Tibial artery (tissue), 4 donors: Measurements from ENCODE around the gene SUCLG2.

Source experiments
- DNase-seq, 2 donors: peaks; one replicate each; pipeline ENCODE4 v3.0.0-alpha.2; 2019
- H3K27ac ChIP-seq, 2 donors: fragments of 200-600 bp; sonication (generic) in 1 of 2; 1 replicate in 1 of 2; 2 replicates in 1 of 2; pipeline ENCODE4 v1.5.1; 2018 to 2019; ENCODE audit warnings: mild to moderate bottlenecking in 1 of 2
- H3K27me3 ChIP-seq, 2 donors: fragments of 200-600 bp; sonication (generic) in 1 of 2; one replicate each; pipeline versions ENCODE4 v1.5.1 to v1.6.0; 2016 to 2019
- H3K36me3 ChIP-seq, 3 donors: fragments of 200-600 bp; sonication (generic) in 2 of 3; one replicate each; pipeline ENCODE4 v1.5.1; 2016 to 2019; ENCODE audit warnings: mild to moderate bottlenecking in 2 of 3
- H3K4me1 ChIP-seq, 4 donors: fragments of 200-600 bp; sonication (generic) in 2 of 4; 1 replicate in 3 of 4; 2 replicates in 1 of 4; pipeline ENCODE4 v1.5.1; 2016 to 2019
- H3K4me3 ChIP-seq, 2 donors: fragments of 200-600 bp; sonication (generic) in 1 of 2; 1 replicate in 1 of 2; 2 replicates in 1 of 2; pipeline ENCODE4 v1.5.1; 2018 to 2019; ENCODE audit warnings: mild to moderate bottlenecking in 2 of 2
- H3K9me3 ChIP-seq, 3 donors: fragments of 200-600 bp; sonication (generic) in 1 of 3; one replicate each; pipeline ENCODE4 v1.5.1; 2016 to 2019
- CTCF ChIP-seq, 2 experiments: fragments of 200-600 bp in 1 of 2; fragments of 450-650 bp in 1 of 2; IDR thresholded peaks; one replicate each; pipeline ENCODE4 v1.5.1; 2017 to 2019; ENCODE audit warnings: antibody characterized with exemption in 2 of 2, mild to moderate bottlenecking in 1 of 2, moderate library complexity in 1 of 2
- intact Hi-C: fragments of 100-400 bp; cut with DNase I; formaldehyde crosslinking; loops from one replicate; pipeline ENCODE4 v1.15.0; 2023; ENCODE audit warnings: low total_unique reads

Gene SUCLG2

GRCh38 chr3:67578416-67578815 is 76.0 kb downstream of the SUCLG2 start:
- Histone ChIP-seq H3K27me3 (no peaks in the 10 kb centered on the region), H3K4me1 (no peaks in the 10 kb centered on the region), H3K9me3 (no peaks in the 10 kb centered on the region), H3K27ac (no peak overlapping the region), H3K4me3 (no peak overlapping the region), H3K36me3 (no peaks in the 10 kb centered on the region)
- DNase-seq, result no peak
- TF ChIP-seq CTCF (IDR thresholded peaks at IDR 0.05), result no peak
- intact Hi-C loops, result no loop called here

GRCh38 chr3:67576441-67576840 is 78.0 kb downstream of the SUCLG2 start:
- no peak overlapping the region for H3K27ac ChIP-seq
- H3K4me3 ChIP-seq, result no peak overlapping the region
- DNase-seq, result no peak
- intact Hi-C loops, result no loop called here
- no peak for TF ChIP-seq CTCF (IDR thresholded peaks at IDR 0.05)
- no peaks in the 10 kb centered on the region for H3K27me3 ChIP-seq
- no peaks in the 10 kb centered on the region for H3K9me3 ChIP-seq
- H3K36me3 ChIP-seq, result peaks cover 0 to 5% (median 0%) of the 10 kb centered on the region in 3 donors
- H3K4me1 ChIP-seq, result no peaks in the 10 kb centered on the region

GRCh38 chr3:67569324-67569723 is 85.1 kb downstream of the SUCLG2 start:
- intact Hi-C loops, result no loop called here
- Histone ChIP-seq H3K4me1 (no peaks in the 10 kb centered on the region), H3K36me3 (peaks cover 0 to 6% (median 0%) of the 10 kb centered on the region in 3 donors), H3K27me3 (no peaks in the 10 kb centered on the region), H3K9me3 (no peaks in the 10 kb centered on the region), H3K27ac (no peak overlapping the region), H3K4me3 (no peak overlapping the region)
- DNase-seq, result no peak
- TF ChIP-seq CTCF (IDR thresholded peaks at IDR 0.05), result no peak

GRCh38 chr3:67567893-67568292 is 86.5 kb downstream of the SUCLG2 start:
- Histone ChIP-seq H3K9me3 (no peaks in the 10 kb centered on the region), H3K27me3 (no peaks in the 10 kb centered on the region), H3K4me3 (no peak overlapping the region), H3K27ac (no peak overlapping the region), H3K36me3 (peaks cover 0 to 6% (median 0%) of the 10 kb centered on the region in 3 donors), H3K4me1 (no peaks in the 10 kb centered on the region)
- TF ChIP-seq CTCF (IDR thresholded peaks at IDR 0.05), result no peak
- intact Hi-C loops, result no loop called here
- no peak for DNase-seq

GRCh38 chr3:67564973-67565372 is 89.4 kb downstream of the SUCLG2 start:
- Histone ChIP-seq H3K27me3 (no peaks in the 10 kb centered on the region), H3K27ac (no peak overlapping the region), H3K4me3 (no peak overlapping the region), H3K9me3 (no peaks in the 10 kb centered on the region), H3K4me1 (no peaks in the 10 kb centered on the region), H3K36me3 (no peaks in the 10 kb centered on the region)
- DNase-seq, result no peak
- TF ChIP-seq CTCF (IDR thresholded peaks at IDR 0.05), result no peak
- intact Hi-C loops, result no loop called here

GRCh38 chr3:67564008-67564407 is 90.4 kb downstream of the SUCLG2 start:
- no peak for DNase-seq
- Histone ChIP-seq H3K27me3 (no peaks in the 10 kb centered on the region), H3K36me3 (peaks cover 0 to 6% (median 0%) of the 10 kb centered on the region in 3 donors), H3K9me3 (no peaks in the 10 kb centered on the region), H3K4me3 (no peak overlapping the region), H3K27ac (no peak overlapping the region), H3K4me1 (no peaks in the 10 kb centered on the region)
- intact Hi-C loops, result no loop called here
- no peak for TF ChIP-seq CTCF (IDR thresholded peaks at IDR 0.05)
